B cell (primary cell): ENCODE data around the gene ZCCHC7. TPM values are rescaled to one million over a fixed set of nuclear protein-coding genes. Genes with fewer than 3 reads are reported as not detected.

ENCODE experiments used
- ATAC-seq: fragments of 200-7000 bp; cut with Tn5 transposase; one replicate; pipeline ENCODE4 v1.10.0; 2021; ENCODE audit warnings: low read depth, mild to moderate bottlenecking, moderate number of reproducible peaks, moderate library complexity
- CTCF ChIA-PET: fragments of 350-600 bp; sonication (Branson Sonifier 250); formaldehyde crosslinking; loops from one replicate; lab custom pipeline; 2021; ENCODE audit warnings: antibody characterized with exemption, inconsistent platforms; lab: Charles Lee
- POLR2A ChIA-PET: fragments of 350-600 bp; sonication (Branson Sonifier 250); formaldehyde crosslinking; loops from one replicate; lab custom pipeline; 2021; ENCODE audit warnings: antibody characterized with exemption; lab: Charles Lee
- DNase-seq: peaks from one replicate; pipeline ENCODE4 v3.0.0; 2013
- H2AFZ ChIP-seq: 2 replicates; pipeline ENCODE4 v1.6.1; 2012; ENCODE audit warnings: mild to moderate bottlenecking, low read depth, low read length; ENCODE audit not compliant: insufficient read depth, poor library complexity, severe bottlenecking
- H3K27ac ChIP-seq, 2 donors: 1 replicate in 1 of 2; 2 replicates in 1 of 2; pipeline ENCODE4 v1.5.1; 2012 to 2013; ENCODE audit warnings: low read length in 2 of 2, mild to moderate bottlenecking in 2 of 2, moderate library complexity in 1 of 2
- H3K27me3 ChIP-seq, 4 experiments: fragments of 200-600 bp in 1 of 4; sonication (generic) in 1 of 4; replicated peaks in 1 of 4; 1 replicate in 2 of 4; 2 replicates in 2 of 4; pipeline versions ENCODE4 v1.6.1 to v1.7.0; 2013 to 2016; ENCODE audit warnings: low read length in 3 of 4, mild to moderate bottlenecking in 2 of 4, mixed read lengths in 1 of 4, moderate library complexity in 1 of 4; ENCODE audit not compliant: insufficient read depth in 4 of 4, control insufficient read depth in 3 of 4; ENCODE audit errors: control extremely low read depth in 1 of 4
- H3K36me3 ChIP-seq, 2 experiments: replicated peaks in 1 of 2; 1 replicate in 1 of 2; 2 replicates in 1 of 2; pipeline versions ENCODE4 v1.6.1 to v1.7.1; 2013; ENCODE audit warnings: low read length in 1 of 2; ENCODE audit not compliant: insufficient read depth in 2 of 2, control insufficient read depth in 1 of 2; ENCODE audit errors: control extremely low read depth in 1 of 2, extremely low read depth in 1 of 2
- H3K4me1 ChIP-seq, 2 donors: fragments of 200-600 bp in 1 of 2; sonication (generic) in 1 of 2; 1 replicate in 1 of 2; 2 replicates in 1 of 2; pipeline versions ENCODE4 v1.5.1 to v1.6.1; 2013 to 2017; ENCODE audit warnings: low read length in 2 of 2; ENCODE audit not compliant: control insufficient read depth in 2 of 2, insufficient read depth in 2 of 2
- H3K4me2 ChIP-seq: replicated peaks from 2 replicates; pipeline ENCODE3; 2012; ENCODE audit warnings: mild to moderate bottlenecking, low read depth, low read length; ENCODE audit not compliant: poor library complexity, severe bottlenecking
- H3K4me3 ChIP-seq, 5 experiments: fragments of 200-600 bp in 1 of 5; sonication (generic) in 1 of 5; 1 replicate in 3 of 5; 2 replicates in 2 of 5; pipeline versions ENCODE4 v1.5.1 to v1.7.0; 2011 to 2016; ENCODE audit warnings: low read length in 4 of 5, mild to moderate bottlenecking in 4 of 5, low read depth in 2 of 5, control low read depth in 1 of 5, moderate library complexity in 1 of 5; ENCODE audit not compliant: insufficient read depth in 1 of 5; ENCODE audit errors: control extremely low read depth in 1 of 5, extremely low read depth in 1 of 5
- H3K79me2 ChIP-seq: fragments of 200-600 bp; sonication (generic); one replicate; pipeline ENCODE4 v1.6.0; 2016; ENCODE audit warnings: low read length; ENCODE audit not compliant: control insufficient read depth, insufficient read depth
- H3K9ac ChIP-seq: fragments of 200-600 bp; sonication (generic); 2 replicates; pipeline ENCODE4 v1.6.1; 2017; ENCODE audit warnings: mild to moderate bottlenecking, low read length, moderate library complexity
- H3K9me3 ChIP-seq, 3 donors: one replicate each; pipeline versions ENCODE4 v1.6.1 to v1.7.1; 2013; ENCODE audit warnings: low read length in 2 of 3; ENCODE audit not compliant: control insufficient read depth in 2 of 3, insufficient read depth in 1 of 3; ENCODE audit errors: control extremely low read depth in 1 of 3
- H4K20me1 ChIP-seq: 2 replicates; pipeline ENCODE4 v1.6.0; 2012; ENCODE audit warnings: mild to moderate bottlenecking, low read length; ENCODE audit not compliant: insufficient read depth, control insufficient read depth, poor library complexity, severe bottlenecking
- H3K27ac Mint-ChIP-seq: one replicate; pipeline ENCODE4 v1.8.0; 2021; ENCODE audit warnings: mixed read lengths
- H3K27me3 Mint-ChIP-seq: one replicate; pipeline ENCODE4 v1.8.0; 2021; ENCODE audit warnings: mixed read lengths
- H3K4me1 Mint-ChIP-seq: one replicate; pipeline ENCODE4 v1.8.0; 2021; ENCODE audit warnings: mixed read lengths
- H3K4me3 Mint-ChIP-seq: one replicate; pipeline ENCODE4 v1.8.0; 2021; ENCODE audit warnings: mixed read lengths
- H3K9me3 Mint-ChIP-seq: one replicate; pipeline ENCODE4 v1.8.0; 2022; ENCODE audit warnings: mixed read lengths; ENCODE audit not compliant: insufficient read depth
- EZH2 ChIP-seq: IDR thresholded peaks from 2 replicates; pipeline ENCODE4 v1.6.1; 2012; ENCODE audit warnings: borderline replicate concordance, low read depth, mild to moderate bottlenecking, moderate library complexity, low read length; ENCODE audit not compliant: insufficient read depth, poor library complexity, severe bottlenecking
- WGBS: methylation state at CpG from one replicate; pipeline ENCODE4 v1.1.5; 2013; ENCODE audit warnings: missing lambda C conversion rate; ENCODE audit not compliant: insufficient coverage; 5-methylcytosine and 5-hydroxymethylcytosine counted together
- intact Hi-C: fragments of 100-400 bp; cut with micrococcal nuclease; formaldehyde crosslinking; loops from one replicate; pipeline ENCODE4 v1.10.0; 2022
- polyA plus RNA-seq: library from polyadenylated mRNA; depleted of rRNA; stranded (reverse); fragments of >200 nt; gene quantifications from 2 replicates; pipeline ENCODE4 v1.2.3, GENCODE V29; 2012
- total RNA-seq, 2 donors: library from RNA; stranded (reverse); fragments of 120-200 nt in 1 of 2; gene quantifications; 1 replicate in 1 of 2; 2 replicates in 1 of 2; pipeline versions ENCODE4 v1.2.3 to v1.2.4, GENCODE V29; 2013 to 2022
- TF ChIP-seq, protein P1 (sequence below): fragments of 200-600 bp; IDR thresholded peaks from one replicate; pipeline ENCODE4 v1.8.0; 2022; ENCODE audit warnings: antibody characterized with exemption, mild to moderate bottlenecking

The ZCCHC7 gene
- total and polyA plus RNA-seq, 2 donors (not counting 1 experiment from before 2014, with no cell fraction given): 56.3 to 83.5 TPM

- peak; percentile 62 for ATAC-seq
- Mint-ChIP-seq H3K4me1 (peaks cover 66% of the 10 kb centered on the region), H3K27me3 (no peaks in the 10 kb centered on the region), H3K9me3 (no peaks in the 10 kb centered on the region), H3K4me3 (peak overlapping the region; percentile 76), H3K27ac (peak overlapping the region; percentile 100)
- no peaks in the 10 kb centered on the region for H3K27me3 ChIP-seq
- H3K4me1 ChIP-seq: peaks cover 43 to 81% of the 10 kb centered on the region in 2 donors
- ChIA-PET CTCF (interaction anchor here (0.6 to 12.0 kb wide), 27 partner anchors 10 to 453 kb away, joined by 3 to 180 read pairs (median 6); partner anchors contain the start of genes PAX5 and ZCCHC7), POLR2A (interaction anchor here (0.6 to 3.0 kb wide), 14 partner anchors 21 to 331 kb away, joined by 3 to 33 read pairs (median 4); partner anchors contain the start of genes PAX5 and ZCCHC7)
- 11% methylated on average over 2 of the region's 5 CpGs for whole genome bisulfite sequencing
- DNase-seq: peak; percentile 82
- peak overlapping the region; percentile 69 for H3K9ac ChIP-seq
- H3K4me2 ChIP-seq: peak overlapping the region; percentile 73
- peaks cover 0 to 4% (median 0%) of the 10 kb centered on the region in 3 donors for H3K9me3 ChIP-seq
- intact Hi-C loops: loop anchor here (1.0 to 10.0 kb wide), 8 partner anchors 14 to 690 kb away; partner anchors contain the start of genes PAX5 and ZCCHC7
- H3K79me2 ChIP-seq: peaks cover 86% of the 10 kb centered on the region
- H3K4me3 ChIP-seq: peak overlapping the region in 2 of 5 experiments; percentile 7 to 31
- H4K20me1 ChIP-seq: no peaks in the 10 kb centered on the region
- H3K27ac ChIP-seq: peak overlapping the region; percentile 97 to 98
- H3K36me3 ChIP-seq: peaks cover 5% of the 10 kb centered on the region in 2 experiments
- TF ChIP-seq EZH2: no peak
- TF ChIP-seq, protein P1, sequence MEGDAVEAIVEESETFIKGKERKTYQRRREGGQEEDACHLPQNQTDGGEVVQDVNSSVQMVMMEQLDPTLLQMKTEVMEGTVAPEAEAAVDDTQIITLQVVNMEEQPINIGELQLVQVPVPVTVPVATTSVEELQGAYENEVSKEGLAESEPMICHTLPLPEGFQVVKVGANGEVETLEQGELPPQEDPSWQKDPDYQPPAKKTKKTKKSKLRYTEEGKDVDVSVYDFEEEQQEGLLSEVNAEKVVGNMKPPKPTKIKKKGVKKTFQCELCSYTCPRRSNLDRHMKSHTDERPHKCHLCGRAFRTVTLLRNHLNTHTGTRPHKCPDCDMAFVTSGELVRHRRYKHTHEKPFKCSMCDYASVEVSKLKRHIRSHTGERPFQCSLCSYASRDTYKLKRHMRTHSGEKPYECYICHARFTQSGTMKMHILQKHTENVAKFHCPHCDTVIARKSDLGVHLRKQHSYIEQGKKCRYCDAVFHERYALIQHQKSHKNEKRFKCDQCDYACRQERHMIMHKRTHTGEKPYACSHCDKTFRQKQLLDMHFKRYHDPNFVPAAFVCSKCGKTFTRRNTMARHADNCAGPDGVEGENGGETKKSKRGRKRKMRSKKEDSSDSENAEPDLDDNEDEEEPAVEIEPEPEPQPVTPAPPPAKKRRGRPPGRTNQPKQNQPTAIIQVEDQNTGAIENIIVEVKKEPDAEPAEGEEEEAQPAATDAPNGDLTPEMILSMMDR: no peak
- peak overlapping the region; percentile 61 for H2AFZ ChIP-seq
These were observed 204.5 kb downstream of the ZCCHC7 start for GRCh38 chr9:37324691-37325490.
